Pons (tissue), 1 donor: ENCODE measurements around the gene RCL1.
"Not testable (repeated sequence)": the region's sequence is repeated elsewhere in the genome, so short reads cannot be mapped to it uniquely, and the experiment has no call there.

ENCODE experiments used
- DNase-seq: peaks from one replicate; pipeline ENCODE4 v3.0.0-alpha.2; 2016; ENCODE audit warnings: low spot score

Gene RCL1

GRCh38 chr9:4883326-4883873 lies 90.7 kb downstream of the RCL1 start:
- DNase-seq: no peak

GRCh38 chr9:4886698-4887097 lies 94.0 kb downstream of the RCL1 start:
- DNase-seq: no peak

GRCh38 chr9:4887556-4887955 lies 94.8 kb downstream of the RCL1 start:
- DNase-seq: no peak

GRCh38 chr9:4890242-4890641 lies 97.5 kb downstream of the RCL1 start:
- DNase-seq: no peak

GRCh38 chr9:4890929-4891328 lies 98.2 kb downstream of the RCL1 start:
- DNase-seq: no peak

- DNase-seq: no peak
Observed at GRCh38 chr9:4891674-4892073, 98.9 kb downstream of the RCL1 start.

GRCh38 chr9:4892501-4893194 lies 99.9 kb downstream of the RCL1 start:
- DNase-seq: no peak

- no peak for DNase-seq
Observed at GRCh38 chr9:4894076-4894475, 101.3 kb downstream of the RCL1 start.

- not testable (repeated sequence) for DNase-seq
Observed at GRCh38 chr9:4899853-4900252, 107.1 kb downstream of the RCL1 start.

- not testable (repeated sequence) for DNase-seq
Observed at GRCh38 chr9:4901401-4902134, 108.8 kb downstream of the RCL1 start.

GRCh38 chr9:4902135-4902475 lies 109.4 kb downstream of the RCL1 start:
- DNase-seq: no peak

- no peak for DNase-seq
Observed at GRCh38 chr9:4904322-4905134, 111.8 kb downstream of the RCL1 start.

- DNase-seq: no peak
Observed at GRCh38 chr9:4905135-4905490, 112.4 kb downstream of the RCL1 start.
